ENCODE data around the gene U2AF2. TPM values are rescaled to one million over a fixed set of nuclear protein-coding genes. Genes with fewer than 3 reads are reported as not detected.

The U2AF2 gene
- total and polyA plus RNA-seq, 9 of the 15 experiments (the other 6 are each of a cell fraction or from before 2014, with no cell fraction given): 3.0 to 331 (median 157) TPM

DNA sequence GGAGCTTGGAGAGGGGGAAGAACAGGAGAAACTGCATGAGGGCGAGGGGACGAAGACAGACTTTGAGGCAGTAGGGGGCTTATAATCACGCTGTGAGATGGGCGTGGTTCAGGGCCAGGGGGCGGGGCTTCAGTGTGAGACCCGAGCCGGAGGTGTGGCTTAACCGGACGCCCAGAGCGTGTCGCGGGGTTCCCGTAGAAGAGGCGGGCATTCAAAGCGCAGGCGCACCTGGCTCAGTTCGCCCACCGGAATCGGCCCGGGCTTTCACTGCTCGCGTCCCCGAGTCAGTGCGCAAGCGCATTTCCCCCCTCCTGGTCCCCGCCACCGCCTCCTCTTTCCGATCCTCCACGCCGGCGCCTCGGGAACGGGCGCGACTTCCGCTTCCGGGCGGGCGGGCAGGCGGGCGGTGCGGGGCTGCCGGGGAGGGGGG is 49.6 kb upstream of the U2AF2 start (continued):
- TF ChIP-seq, protein P1, sequence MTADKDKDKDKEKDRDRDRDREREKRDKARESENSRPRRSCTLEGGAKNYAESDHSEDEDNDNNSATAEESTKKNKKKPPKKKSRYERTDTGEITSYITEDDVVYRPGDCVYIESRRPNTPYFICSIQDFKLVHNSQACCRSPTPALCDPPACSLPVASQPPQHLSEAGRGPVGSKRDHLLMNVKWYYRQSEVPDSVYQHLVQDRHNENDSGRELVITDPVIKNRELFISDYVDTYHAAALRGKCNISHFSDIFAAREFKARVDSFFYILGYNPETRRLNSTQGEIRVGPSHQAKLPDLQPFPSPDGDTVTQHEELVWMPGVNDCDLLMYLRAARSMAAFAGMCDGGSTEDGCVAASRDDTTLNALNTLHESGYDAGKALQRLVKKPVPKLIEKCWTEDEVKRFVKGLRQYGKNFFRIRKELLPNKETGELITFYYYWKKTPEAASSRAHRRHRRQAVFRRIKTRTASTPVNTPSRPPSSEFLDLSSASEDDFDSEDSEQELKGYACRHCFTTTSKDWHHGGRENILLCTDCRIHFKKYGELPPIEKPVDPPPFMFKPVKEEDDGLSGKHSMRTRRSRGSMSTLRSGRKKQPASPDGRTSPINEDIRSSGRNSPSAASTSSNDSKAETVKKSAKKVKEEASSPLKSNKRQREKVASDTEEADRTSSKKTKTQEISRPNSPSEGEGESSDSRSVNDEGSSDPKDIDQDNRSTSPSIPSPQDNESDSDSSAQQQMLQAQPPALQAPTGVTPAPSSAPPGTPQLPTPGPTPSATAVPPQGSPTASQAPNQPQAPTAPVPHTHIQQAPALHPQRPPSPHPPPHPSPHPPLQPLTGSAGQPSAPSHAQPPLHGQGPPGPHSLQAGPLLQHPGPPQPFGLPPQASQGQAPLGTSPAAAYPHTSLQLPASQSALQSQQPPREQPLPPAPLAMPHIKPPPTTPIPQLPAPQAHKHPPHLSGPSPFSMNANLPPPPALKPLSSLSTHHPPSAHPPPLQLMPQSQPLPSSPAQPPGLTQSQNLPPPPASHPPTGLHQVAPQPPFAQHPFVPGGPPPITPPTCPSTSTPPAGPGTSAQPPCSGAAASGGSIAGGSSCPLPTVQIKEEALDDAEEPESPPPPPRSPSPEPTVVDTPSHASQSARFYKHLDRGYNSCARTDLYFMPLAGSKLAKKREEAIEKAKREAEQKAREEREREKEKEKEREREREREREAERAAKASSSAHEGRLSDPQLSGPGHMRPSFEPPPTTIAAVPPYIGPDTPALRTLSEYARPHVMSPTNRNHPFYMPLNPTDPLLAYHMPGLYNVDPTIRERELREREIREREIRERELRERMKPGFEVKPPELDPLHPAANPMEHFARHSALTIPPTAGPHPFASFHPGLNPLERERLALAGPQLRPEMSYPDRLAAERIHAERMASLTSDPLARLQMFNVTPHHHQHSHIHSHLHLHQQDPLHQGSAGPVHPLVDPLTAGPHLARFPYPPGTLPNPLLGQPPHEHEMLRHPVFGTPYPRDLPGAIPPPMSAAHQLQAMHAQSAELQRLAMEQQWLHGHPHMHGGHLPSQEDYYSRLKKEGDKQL (CRISPR knock-in tag; IDR thresholded peaks at IDR 0.05; ENCODE audit: borderline replicate concordance): no peak
- TF ChIP-seq ZNF24 (IDR thresholded peaks at IDR 0.05) (no peak), HDAC2 (IDR thresholded peaks at IDR 0.05) (no peak), SIX5 (IDR thresholded peaks at IDR 0.05; ENCODE audit: borderline replicate concordance in 1 of 2, insufficient read depth in 1 of 2, low read depth in 1 of 2, low read length in 2 of 2) (no peak), CHD4 (IDR thresholded peaks at IDR 0.05; ENCODE audit: insufficient read depth, insufficient replicate concordance, low read depth, low read length, poor library complexity, severe bottlenecking) (no peak), U2AF2 (optimal IDR thresholded peaks at IDR 0.05; ENCODE audit: low read depth, low read length) (no peak), KDM1A (IDR thresholded peaks at IDR 0.05) (no peak), RBM22 (IDR thresholded peaks at IDR 0.05; ENCODE audit: low read depth, low read length, poor library complexity, severe bottlenecking) (no peak), TSC22D4 (tag; IDR thresholded peaks at IDR 0.05) (no peak), BMI1 (IDR thresholded peaks at IDR 0.05; ENCODE audit: low read length) (no peak), ZNF707 (CRISPR knock-in tag; conservative IDR thresholded peaks at IDR 0.05) (no peak), MYBL2 (IDR thresholded peaks at IDR 0.05; ENCODE audit: low read depth) (no peak), MYBL2 (CRISPR knock-in tag; IDR thresholded peaks at IDR 0.05; ENCODE audit: borderline replicate concordance) (no peak), NELFE (IDR thresholded peaks at IDR 0.05; ENCODE audit: insufficient read depth, insufficient read length) (no peak), FOXA1 (IDR thresholded peaks at IDR 0.05; ENCODE audit: borderline replicate concordance) (no peak)
- TF ChIP-seq, protein P2, sequence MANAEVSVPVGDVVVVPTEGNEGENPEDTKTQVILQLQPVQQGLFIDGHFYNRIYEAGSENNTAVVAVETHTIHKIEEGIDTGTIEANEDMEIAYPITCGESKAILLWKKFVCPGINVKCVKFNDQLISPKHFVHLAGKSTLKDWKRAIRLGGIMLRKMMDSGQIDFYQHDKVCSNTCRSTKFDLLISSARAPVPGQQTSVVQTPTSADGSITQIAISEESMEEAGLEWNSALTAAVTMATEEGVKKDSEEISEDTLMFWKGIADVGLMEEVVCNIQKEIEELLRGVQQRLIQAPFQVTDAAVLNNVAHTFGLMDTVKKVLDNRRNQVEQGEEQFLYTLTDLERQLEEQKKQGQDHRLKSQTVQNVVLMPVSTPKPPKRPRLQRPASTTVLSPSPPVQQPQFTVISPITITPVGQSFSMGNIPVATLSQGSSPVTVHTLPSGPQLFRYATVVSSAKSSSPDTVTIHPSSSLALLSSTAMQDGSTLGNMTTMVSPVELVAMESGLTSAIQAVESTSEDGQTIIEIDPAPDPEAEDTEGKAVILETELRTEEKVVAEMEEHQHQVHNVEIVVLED (CRISPR knock-in tag; IDR thresholded peaks at IDR 0.05): no peak
- TF ChIP-seq, protein P3, sequence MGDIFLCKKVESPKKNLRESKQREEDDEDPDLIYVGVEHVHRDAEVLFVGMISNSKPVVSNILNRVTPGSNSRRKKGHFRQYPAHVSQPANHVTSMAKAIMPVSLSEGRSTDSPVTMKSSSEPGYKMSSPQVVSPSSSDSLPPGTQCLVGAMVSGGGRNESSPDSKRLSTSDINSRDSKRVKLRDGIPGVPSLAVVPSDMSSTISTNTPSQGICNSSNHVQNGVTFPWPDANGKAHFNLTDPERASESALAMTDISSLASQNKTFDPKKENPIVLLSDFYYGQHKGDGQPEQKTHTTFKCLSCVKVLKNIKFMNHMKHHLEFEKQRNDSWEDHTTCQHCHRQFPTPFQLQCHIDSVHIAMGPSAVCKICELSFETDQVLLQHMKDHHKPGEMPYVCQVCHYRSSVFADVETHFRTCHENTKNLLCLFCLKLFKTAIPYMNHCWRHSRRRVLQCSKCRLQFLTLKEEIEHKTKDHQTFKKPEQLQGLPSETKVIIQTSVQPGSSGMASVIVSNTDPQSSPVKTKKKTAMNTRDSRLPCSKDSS (IDR thresholded peaks at IDR 0.05; ENCODE audit: low read depth, partially characterized antibody): no peak
- TF ChIP-seq, protein P4, sequence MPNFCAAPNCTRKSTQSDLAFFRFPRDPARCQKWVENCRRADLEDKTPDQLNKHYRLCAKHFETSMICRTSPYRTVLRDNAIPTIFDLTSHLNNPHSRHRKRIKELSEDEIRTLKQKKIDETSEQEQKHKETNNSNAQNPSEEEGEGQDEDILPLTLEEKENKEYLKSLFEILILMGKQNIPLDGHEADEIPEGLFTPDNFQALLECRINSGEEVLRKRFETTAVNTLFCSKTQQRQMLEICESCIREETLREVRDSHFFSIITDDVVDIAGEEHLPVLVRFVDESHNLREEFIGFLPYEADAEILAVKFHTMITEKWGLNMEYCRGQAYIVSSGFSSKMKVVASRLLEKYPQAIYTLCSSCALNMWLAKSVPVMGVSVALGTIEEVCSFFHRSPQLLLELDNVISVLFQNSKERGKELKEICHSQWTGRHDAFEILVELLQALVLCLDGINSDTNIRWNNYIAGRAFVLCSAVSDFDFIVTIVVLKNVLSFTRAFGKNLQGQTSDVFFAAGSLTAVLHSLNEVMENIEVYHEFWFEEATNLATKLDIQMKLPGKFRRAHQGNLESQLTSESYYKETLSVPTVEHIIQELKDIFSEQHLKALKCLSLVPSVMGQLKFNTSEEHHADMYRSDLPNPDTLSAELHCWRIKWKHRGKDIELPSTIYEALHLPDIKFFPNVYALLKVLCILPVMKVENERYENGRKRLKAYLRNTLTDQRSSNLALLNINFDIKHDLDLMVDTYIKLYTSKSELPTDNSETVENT (CRISPR knock-in tag; IDR thresholded peaks at IDR 0.05): no peak

All from K562 (cell line).